Keratinocyte (primary cell): ENCODE measurements around the gene NGEF. TPM values are rescaled to one million over a fixed set of nuclear protein-coding genes. Genes with fewer than 3 reads are reported as not detected.

Source experiments
- DNase-seq: peaks from one replicate; pipeline ENCODE4 v3.0.0-alpha.2; 2011; ENCODE audit warnings: low read depth, missing footprints, low spot score
- FAIRE-seq: peaks from 2 replicates; lab custom pipeline; 2011; peaks lifted over from hg19 to GRCh38; lab: Jason Lieb, UNC
- H2AFZ ChIP-seq: 2 replicates; pipeline ENCODE4 v1.6.0; 2012; ENCODE audit warnings: low read length, control low read depth, inconsistent platforms; ENCODE audit not compliant: control insufficient read depth
- H3K27ac ChIP-seq: 2 replicates; pipeline ENCODE4 v1.5.1; 2011; ENCODE audit warnings: low read length; ENCODE audit not compliant: control insufficient read depth, insufficient read depth
- H3K27me3 ChIP-seq: 3 replicates; pipeline ENCODE4 v1.6.0; 2011; ENCODE audit warnings: low read length; ENCODE audit not compliant: control insufficient read depth, insufficient read depth; ENCODE audit errors: extremely low read depth
- H3K36me3 ChIP-seq, 2 experiments: 2 replicates in 1 of 2; 3 replicates in 1 of 2; pipeline ENCODE4 v1.5.1; 2011; ENCODE audit warnings: low read length in 2 of 2, mild to moderate bottlenecking in 1 of 2; ENCODE audit not compliant: control insufficient read depth in 2 of 2, insufficient read depth in 2 of 2; ENCODE audit errors: extremely low read depth in 1 of 2
- H3K4me1 ChIP-seq: 3 replicates; pipeline ENCODE4 v1.5.1; 2011; ENCODE audit warnings: low read length; ENCODE audit not compliant: control insufficient read depth, insufficient read depth; ENCODE audit errors: extremely low read depth
- H3K4me2 ChIP-seq: 3 replicates; pipeline ENCODE4 v1.6.0; 2011; ENCODE audit warnings: low read depth, low read length; ENCODE audit not compliant: control insufficient read depth, insufficient read depth; ENCODE audit errors: extremely low read depth
- H3K4me3 ChIP-seq, 3 experiments: fragments of 200-600 bp in 1 of 3; sonication (generic) in 1 of 3; 2 replicates in 2 of 3; 3 replicates in 1 of 3; pipeline ENCODE4 v1.5.1; 2011 to 2016; ENCODE audit warnings: low read length in 3 of 3, mild to moderate bottlenecking in 3 of 3, control low read depth in 2 of 3, inconsistent platforms in 1 of 3, low read depth in 1 of 3, mixed read lengths in 1 of 3, mixed run types in 1 of 3, moderate library complexity in 1 of 3; ENCODE audit not compliant: control insufficient read depth in 2 of 3, insufficient read depth in 2 of 3; ENCODE audit errors: extremely low read depth in 1 of 3
- H3K79me2 ChIP-seq: 2 replicates; pipeline ENCODE4 v1.6.0; 2012; ENCODE audit warnings: low read length; ENCODE audit not compliant: control insufficient read depth, insufficient read depth
- H3K9ac ChIP-seq: 3 replicates; pipeline ENCODE4 v1.6.0; 2011; ENCODE audit warnings: low read length; ENCODE audit not compliant: control insufficient read depth, insufficient read depth; ENCODE audit errors: extremely low read depth
- H3K9me1 ChIP-seq: 3 replicates; pipeline ENCODE4 v1.6.0; 2011; ENCODE audit warnings: low read length; ENCODE audit not compliant: control insufficient read depth, insufficient read depth; ENCODE audit errors: extremely low read depth
- H3K9me3 ChIP-seq: 2 replicates; pipeline ENCODE4 v1.5.1; 2012; ENCODE audit warnings: low read depth, low read length; ENCODE audit not compliant: control insufficient read depth
- H4K20me1 ChIP-seq: 3 replicates; pipeline ENCODE4 v1.6.0; 2011; ENCODE audit warnings: low read length; ENCODE audit not compliant: control insufficient read depth, insufficient read depth; ENCODE audit errors: extremely low read depth
- EZH2 ChIP-seq: IDR thresholded peaks from one replicate; pipeline ENCODE4 v1.6.1; 2012; ENCODE audit warnings: inconsistent platforms, mild to moderate bottlenecking, low read length, moderate library complexity
- dilution Hi-C: fragments of 300-500 bp; cut with MboI; formaldehyde crosslinking; loops from one replicate; pipeline ENCODE4 v1.7.0; 2020; ENCODE audit warnings: low sequenced_read_pairs; ENCODE audit not compliant: extremely low pct_ligation_motif_present
- polyA plus RNA-seq, 5 experiments: library from polyadenylated mRNA; depleted of rRNA in 3 of 5; stranded (reverse) in 3 of 5; stranded (forward) in 1 of 5; unstranded in 1 of 5; fragments of >200 nt; gene quantifications; 1 replicate in 1 of 5; 2 replicates in 3 of 5; 3 replicates in 1 of 5; pipeline versions ENCODE4 v1.2.1 to v1.2.3, GENCODE V29; 2011 to 2012; ENCODE audit warnings: missing spikeins in 2 of 5, low read depth in 1 of 5, low replicate concordance in 1 of 5
- TF ChIP-seq, protein P1 (sequence below), 3 experiments: IDR thresholded peaks in 1 of 3; conservative IDR thresholded peaks in 1 of 3; optimal IDR thresholded peaks in 1 of 3; 2 replicates in 2 of 3; 3 replicates in 1 of 3; pipeline versions ENCODE3 to v1.5.1; 2011; ENCODE audit warnings: low read length in 3 of 3, mild to moderate bottlenecking in 3 of 3, moderate library complexity in 2 of 3, control low read depth in 1 of 3, inconsistent platforms in 1 of 3; ENCODE audit not compliant: insufficient read depth in 2 of 3; ENCODE audit errors: extremely low read depth in 1 of 3

Gene NGEF
- polyA plus RNA-seq, 1 donor (not counting 4 experiments of a cell fraction or from before 2014, with no cell fraction given) = 0.17 TPM

- dilution Hi-C loops = loop anchor here (25.0 kb wide), 1 partner anchor 368 kb away; no protein-coding TSS in a partner anchor
These were observed 143.7 kb downstream of the NGEF start for GRCh38 chr2:232869138-232870017.

GRCh38 chr2:232866104-232866503, 147.0 kb downstream of the NGEF start:
- no peaks in the 10 kb centered on the region for H3K9me1 ChIP-seq
- H4K20me1 ChIP-seq = no peaks in the 10 kb centered on the region
- H3K27me3 ChIP-seq = no peaks in the 10 kb centered on the region
- FAIRE-seq (no peak), DNase-seq (no peak)
- H3K27ac ChIP-seq = no peak overlapping the region
- no peak overlapping the region for H3K4me3 ChIP-seq
- dilution Hi-C loops = loop anchor here (25.0 kb wide), 1 partner anchor 371 kb away; no protein-coding TSS in a partner anchor
- no peaks in the 10 kb centered on the region for H3K79me2 ChIP-seq
- H3K36me3 ChIP-seq = peaks cover 0 to 4% of the 10 kb centered on the region in 2 experiments
- H2AFZ ChIP-seq = no peak overlapping the region
- no peak overlapping the region for H3K4me2 ChIP-seq
- no peak overlapping the region for H3K9ac ChIP-seq
- TF ChIP-seq, protein P1, sequence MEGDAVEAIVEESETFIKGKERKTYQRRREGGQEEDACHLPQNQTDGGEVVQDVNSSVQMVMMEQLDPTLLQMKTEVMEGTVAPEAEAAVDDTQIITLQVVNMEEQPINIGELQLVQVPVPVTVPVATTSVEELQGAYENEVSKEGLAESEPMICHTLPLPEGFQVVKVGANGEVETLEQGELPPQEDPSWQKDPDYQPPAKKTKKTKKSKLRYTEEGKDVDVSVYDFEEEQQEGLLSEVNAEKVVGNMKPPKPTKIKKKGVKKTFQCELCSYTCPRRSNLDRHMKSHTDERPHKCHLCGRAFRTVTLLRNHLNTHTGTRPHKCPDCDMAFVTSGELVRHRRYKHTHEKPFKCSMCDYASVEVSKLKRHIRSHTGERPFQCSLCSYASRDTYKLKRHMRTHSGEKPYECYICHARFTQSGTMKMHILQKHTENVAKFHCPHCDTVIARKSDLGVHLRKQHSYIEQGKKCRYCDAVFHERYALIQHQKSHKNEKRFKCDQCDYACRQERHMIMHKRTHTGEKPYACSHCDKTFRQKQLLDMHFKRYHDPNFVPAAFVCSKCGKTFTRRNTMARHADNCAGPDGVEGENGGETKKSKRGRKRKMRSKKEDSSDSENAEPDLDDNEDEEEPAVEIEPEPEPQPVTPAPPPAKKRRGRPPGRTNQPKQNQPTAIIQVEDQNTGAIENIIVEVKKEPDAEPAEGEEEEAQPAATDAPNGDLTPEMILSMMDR (optimal IDR thresholded peaks at IDR 0.05 in 1 of 3, IDR thresholded peaks at IDR 0.05 in 1 of 3, conservative IDR thresholded peaks at IDR 0.05 in 1 of 3; ENCODE audit: extremely low read depth in 1 of 3, insufficient read depth in 2 of 3, low read length in 3 of 3) = no peak
- TF ChIP-seq EZH2 = no peak
- H3K4me1 ChIP-seq = peaks cover 2% of the 10 kb centered on the region
- no peaks in the 10 kb centered on the region for H3K9me3 ChIP-seq

More at GRCh38 chr2:232869138-232870017, 143.7 kb downstream of the NGEF start:
- DNase-seq = no peak
- no peak for TF ChIP-seq EZH2
- TF ChIP-seq, protein P1 (optimal IDR thresholded peaks at IDR 0.05 in 1 of 3, IDR thresholded peaks at IDR 0.05 in 1 of 3, conservative IDR thresholded peaks at IDR 0.05 in 1 of 3; ENCODE audit: extremely low read depth in 1 of 3, insufficient read depth in 2 of 3, low read length in 3 of 3) = no peak
- Histone ChIP-seq H3K4me2 (no peak overlapping the region), H2AFZ (no peak overlapping the region), H3K4me1 (no peaks in the 10 kb centered on the region), H3K27ac (no peak overlapping the region), H3K36me3 (peaks cover 0 to 1% of the 10 kb centered on the region in 2 experiments), H3K9me1 (no peaks in the 10 kb centered on the region), H3K9ac (no peak overlapping the region), H3K27me3 (no peaks in the 10 kb centered on the region), H3K79me2 (no peaks in the 10 kb centered on the region), H3K9me3 (no peaks in the 10 kb centered on the region), H4K20me1 (no peaks in the 10 kb centered on the region), H3K4me3 (no peak overlapping the region)
- no peak for FAIRE-seq
